ENCODE data around the gene FAM124A.

FAM124A gene

GRCh38 chr13:51333826-51334225 is 111.6 kb downstream of the FAM124A start:
- ATAC-seq (ENCODE audit: insufficient read depth, low read depth) (no peak), DNase-seq (no peak)
- H3K9me3 ChIP-seq (ENCODE audit: insufficient read depth, low read length, severe bottlenecking), result no peaks in the 10 kb centered on the region
- no peak overlapping the region for H3K27ac ChIP-seq (ENCODE audit: low read length)
- no peaks in the 10 kb centered on the region for H4K20me1 ChIP-seq (ENCODE audit: insufficient read depth, low read length)
- no peak overlapping the region for H3K9ac ChIP-seq (ENCODE audit: low read depth, low read length)
- H3K4me2 ChIP-seq (ENCODE audit: insufficient read depth, low read length), result no peak overlapping the region
- peaks cover 8% of the 10 kb centered on the region for H3K27me3 ChIP-seq (ENCODE audit: insufficient read depth, low read length, poor library complexity)
- H3K4me3 ChIP-seq (ENCODE audit: low read depth in 1 of 2, low read length in 2 of 2), result no peak overlapping the region
- no peak overlapping the region for H2AFZ ChIP-seq (ENCODE audit: low read depth, low read length)
- H3K4me1 ChIP-seq (ENCODE audit: insufficient read depth, low read length), result 0 out of 2 replicates have a peak, but pooled peaks cover 3% of the 10 kb centered on the region
- H3K36me3 ChIP-seq (ENCODE audit: insufficient read depth, low read length), result no peaks in the 10 kb centered on the region
- no peaks in the 10 kb centered on the region for H3K79me2 ChIP-seq (ENCODE audit: insufficient read depth, low read length)
- TF ChIP-seq CTCF (IDR thresholded peaks at IDR 0.05; ENCODE audit: borderline replicate concordance, extremely low read depth, low read length, poor library complexity, severe bottlenecking) (no peak), EZH2 (IDR thresholded peaks at IDR 0.05; ENCODE audit: borderline replicate concordance, low read depth, low read length, severe bottlenecking) (no peak)
